Embryonic facial prominence (tissue), 1 donor: ENCODE measurements around the gene CNTN2.

Experiments used
- DNase-seq: peaks from one replicate; pipeline ENCODE4 v3.0.0-alpha.2; 2016; ENCODE audit errors: extremely low spot score

Gene CNTN2

DNA sequence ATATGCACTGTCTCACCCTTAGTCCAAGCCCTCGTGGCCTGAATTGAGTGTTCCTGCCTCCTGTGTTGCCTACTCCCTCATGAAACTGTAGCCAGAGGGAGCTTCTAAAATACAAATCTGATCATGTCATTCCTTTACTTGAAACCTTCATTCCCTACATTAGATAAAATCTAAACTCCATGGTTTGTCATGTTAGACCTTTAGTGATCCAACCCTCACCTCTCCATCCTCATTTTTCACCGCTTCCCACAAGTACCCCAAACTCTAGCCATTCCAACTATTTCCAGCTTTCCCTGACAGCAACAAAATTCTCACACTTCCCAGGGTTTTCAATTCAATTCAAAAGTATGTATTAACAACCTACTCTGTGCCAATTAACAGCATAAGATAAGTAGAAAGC is 18.3 kb upstream of the CNTN2 start:
- DNase-seq: no peak

DNA sequence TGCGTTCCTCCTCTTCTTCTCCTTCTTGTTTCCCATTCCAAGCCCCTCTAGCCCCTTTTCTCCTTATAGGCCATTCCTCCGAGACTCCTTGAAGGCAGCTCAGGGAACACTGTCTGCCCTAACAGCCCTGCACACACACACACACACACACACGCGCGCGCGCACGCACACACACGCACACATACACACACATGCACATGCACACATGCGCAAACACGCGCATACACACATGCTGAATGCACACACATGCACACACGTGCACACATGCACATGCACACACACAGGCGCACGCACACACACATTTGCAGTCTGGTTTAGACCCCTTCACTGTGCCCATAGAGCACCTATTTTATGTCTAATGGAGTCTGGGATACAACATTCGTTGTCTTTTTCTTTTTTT is 17.8 kb upstream of the CNTN2 start:
- no peak for DNase-seq

DNA sequence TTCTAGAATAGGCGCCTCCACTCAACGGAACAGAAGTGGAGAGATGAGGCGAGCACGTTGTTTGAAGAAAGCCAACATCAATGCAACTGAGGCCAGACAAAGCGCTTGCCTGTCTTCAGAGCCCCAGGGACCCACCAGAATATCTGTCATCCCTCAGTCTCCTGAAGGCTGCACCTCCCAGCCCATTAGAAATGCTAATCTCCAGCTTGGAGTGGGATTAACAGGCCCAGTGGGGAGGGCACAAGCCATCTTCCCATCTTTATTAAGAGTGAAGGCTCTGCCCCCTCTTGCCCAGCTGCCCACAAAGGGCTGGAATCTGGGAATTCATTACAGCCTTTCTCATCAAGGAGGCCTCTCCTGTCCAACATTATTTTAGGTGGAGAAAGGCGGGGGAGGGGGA is 16.8 kb upstream of the CNTN2 start:
- no peak for DNase-seq

DNA sequence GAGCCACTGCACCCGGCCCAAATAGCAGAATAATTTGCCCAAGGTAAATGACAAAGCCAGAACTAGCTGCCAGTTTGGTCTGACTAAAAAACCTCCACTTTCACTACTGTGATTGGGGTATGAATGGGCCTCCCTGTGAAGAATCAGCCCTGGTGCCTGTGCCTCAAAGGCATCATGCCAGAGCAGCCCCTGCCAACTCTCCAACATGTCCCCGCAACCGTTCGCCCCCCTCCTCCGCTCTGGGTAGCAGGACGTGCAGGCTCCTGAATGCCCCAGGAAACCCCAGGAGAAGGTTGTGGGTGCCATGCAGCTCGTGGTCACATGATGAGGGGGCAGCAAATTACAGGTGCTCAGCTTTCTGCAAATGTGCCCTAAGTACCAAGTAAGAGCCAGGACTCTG is 14.6 kb upstream of the CNTN2 start:
- DNase-seq: no peak

DNA sequence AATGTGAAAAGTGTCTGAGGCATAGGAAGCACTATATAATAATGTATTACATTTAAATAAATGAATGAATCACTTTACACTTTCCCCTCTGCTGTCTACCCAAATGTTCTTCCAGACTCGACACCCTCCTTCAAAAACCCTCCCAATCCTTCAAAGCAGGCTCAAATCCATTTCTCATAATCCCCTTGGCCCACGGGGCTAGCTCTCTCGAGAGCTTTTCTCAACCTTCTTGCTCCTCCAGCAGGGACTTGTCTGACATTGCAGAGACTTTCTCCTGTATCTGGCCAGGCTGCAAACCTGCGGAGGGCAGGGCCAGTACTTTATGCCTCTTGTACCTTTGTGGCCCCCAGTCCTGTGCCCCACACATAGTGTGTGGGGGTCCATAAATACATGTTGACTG is 14.1 kb upstream of the CNTN2 start:
- no peak for DNase-seq

DNA sequence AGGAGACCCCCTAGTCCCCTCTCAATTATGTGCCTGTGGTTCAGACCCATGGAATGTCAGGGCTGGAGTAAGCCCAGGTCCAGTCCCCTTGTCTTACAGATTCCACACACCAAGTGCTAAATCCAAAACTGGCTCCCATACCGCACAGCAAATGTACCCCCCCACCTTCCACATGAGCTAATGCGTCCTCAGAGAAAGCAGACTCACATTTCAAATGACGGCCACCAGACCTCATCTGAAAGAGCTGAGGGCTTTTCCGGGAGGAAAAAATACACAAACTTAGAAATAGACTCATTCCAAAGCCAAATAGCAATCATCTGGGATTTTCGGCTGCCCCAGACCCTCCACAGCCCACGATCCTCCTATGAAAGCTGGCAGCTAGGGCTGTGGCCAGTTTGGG is 12.8 kb upstream of the CNTN2 start:
- no peak for DNase-seq

DNA sequence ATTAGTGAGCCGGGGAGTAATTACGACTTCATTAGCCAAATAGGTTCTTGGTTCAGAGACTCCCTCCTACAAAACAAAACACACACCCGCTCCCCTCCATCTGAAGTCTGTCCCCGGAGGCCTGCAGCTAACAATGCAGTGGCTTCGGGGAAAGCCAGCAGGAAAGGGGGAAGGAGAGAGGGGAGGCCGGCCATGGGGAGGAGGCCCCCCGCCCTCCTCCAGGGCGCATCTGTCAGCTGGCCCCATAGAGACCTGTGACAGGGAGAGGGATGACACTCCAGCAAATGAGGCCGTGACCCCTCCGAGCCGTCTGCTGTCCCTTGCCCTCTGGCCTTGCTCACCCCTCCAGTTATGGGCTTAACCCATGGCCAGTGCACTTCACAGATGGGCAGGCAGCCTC is 12.1 kb upstream of the CNTN2 start:
- no peak for DNase-seq

DNA sequence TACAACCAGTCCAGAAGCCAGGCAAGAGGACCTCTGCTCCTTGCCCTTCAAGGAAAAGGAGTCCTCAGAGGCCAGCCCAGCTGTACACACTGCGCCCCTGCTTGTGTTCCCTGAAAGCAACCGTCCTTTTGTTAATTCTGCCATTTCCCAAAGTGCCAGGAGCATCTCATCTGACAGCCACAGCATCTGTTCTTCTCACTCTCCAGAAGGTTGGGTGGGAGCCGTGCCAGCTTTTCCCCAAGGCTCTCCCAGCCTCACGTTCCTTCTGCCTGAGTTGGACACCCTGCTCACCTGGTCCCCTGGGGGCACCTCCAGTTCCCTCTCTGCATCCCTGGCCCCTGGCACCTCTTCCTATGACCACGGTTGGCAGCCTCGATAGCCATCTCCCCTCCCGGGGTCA is 10.5 kb upstream of the CNTN2 start:
- DNase-seq: no peak

DNA sequence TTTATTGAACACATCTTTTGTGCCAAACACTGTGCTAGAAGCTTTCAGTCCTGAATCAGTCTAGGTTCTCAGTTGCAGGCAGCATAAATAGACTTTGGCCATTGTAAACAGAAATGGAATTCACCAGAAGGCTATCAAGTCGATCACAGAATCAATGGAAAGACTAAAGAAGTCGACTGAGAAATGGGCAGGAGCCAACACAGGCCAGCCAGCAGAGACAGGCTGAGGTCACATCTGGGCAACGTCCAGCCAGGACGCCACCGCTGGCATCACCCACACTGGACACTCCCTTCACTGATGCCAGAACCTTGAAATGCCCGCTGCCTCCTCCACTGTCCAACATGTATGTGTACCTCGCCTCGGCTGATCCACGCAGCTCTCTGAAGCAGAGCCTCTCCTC is 5.5 kb upstream of the CNTN2 start:
- DNase-seq: no peak

DNA sequence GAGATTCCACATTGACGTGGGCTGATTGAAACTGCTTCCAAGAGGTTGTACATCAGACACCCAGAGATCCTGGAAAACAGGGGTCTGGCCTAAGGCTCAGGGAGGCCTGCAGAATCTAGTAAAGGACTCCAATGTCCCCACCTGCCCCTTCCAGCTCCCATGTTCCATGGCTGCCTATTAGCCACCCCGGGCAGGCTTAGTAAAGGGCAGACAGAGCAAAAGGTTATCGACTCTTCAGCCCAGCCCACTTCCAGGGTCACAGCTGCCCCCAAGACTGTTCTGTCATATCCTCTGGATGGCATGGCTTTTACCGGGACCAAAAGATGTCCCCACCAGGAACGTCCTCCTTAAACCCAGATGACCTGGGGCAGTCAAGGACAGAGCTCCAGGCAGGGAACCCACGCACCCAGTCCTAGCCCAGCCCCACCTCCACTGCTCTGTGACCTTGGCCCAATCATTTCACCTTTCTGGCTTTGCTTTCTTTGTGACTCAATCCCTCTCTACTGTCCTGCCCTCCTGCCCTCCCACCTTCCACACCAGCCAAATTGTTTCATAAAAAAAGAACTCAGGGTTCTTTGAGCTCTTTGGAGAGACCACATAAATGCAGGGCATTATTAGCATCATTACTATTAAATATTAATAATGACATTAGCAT is 4.8 kb upstream of the CNTN2 start:
- no peak for DNase-seq

DNA sequence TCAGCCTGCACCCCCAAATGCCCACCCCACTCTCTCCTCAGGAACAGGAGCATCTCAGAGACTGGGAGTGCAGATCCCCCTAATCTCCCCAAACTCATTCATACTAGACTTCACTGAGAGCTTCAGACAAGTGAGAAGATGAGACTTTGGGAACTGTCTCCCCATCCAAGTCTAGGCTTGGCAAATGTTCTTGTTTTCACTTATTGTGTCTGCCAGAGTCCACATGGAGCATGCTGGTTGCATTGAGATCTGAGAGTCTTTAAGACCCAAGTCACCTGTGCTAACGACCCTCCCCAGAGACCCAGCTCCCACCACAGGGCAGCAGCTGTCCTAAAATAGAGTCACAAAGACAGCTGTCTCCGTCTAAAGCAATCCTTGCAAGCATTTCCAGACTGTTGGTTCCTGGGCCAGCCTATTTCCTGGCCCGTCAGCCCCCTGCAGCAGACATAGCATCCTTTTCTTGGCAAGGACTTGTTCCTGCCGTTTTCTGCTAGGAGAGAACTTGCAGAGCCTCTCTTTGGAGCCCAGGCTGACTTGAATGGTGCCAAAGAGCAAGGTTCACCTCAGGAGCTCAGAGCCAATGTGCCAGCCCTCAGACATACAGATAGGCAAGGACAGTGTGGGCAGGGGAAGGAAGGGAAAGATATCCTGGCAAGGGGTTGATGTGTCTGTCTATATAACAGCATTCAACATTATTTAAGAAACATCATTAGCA is 1.9 kb upstream of the CNTN2 start:
- no peak for DNase-seq

DNA sequence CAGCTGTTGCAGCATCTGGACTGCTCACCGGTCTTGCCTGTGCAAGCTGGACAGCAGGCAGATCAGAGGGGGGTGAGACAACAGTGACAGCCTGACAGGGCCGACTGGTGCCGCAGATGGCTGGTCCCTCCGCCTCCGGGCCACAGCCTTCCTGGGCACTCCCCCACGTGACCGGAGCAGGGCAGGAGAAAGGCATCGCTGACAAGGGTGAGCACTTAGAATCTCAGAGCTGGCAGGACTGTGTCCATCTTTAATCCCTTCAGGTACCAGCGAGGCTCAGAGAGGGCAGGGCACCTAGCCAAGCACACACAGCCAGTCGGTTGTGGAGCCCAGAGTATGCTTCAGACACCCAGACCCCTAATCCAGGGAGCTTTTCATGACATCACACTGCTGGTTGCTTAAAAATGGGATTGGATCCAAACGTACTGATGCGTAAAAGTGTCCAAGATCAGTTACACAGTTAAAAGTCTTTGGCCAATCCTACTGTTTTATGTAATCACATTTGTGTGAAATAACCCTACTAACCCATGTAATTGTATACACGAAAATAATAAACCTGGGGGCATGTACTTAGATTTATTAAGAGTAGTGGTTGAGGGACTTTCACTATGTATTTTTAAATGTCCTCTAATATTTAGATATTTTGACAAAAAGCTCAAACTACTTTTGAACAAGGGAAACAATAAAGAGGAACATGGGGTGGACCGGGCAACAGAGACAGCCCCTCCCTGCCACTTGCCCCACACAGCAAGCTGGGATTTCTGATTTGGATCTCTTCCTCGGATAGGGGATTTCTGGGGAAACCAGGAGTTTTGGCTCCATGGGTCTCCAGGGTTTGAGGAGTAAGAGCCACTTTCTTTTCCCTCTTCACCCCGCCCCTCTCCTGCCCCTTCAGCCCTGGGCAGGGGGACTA is 758 bp upstream of the CNTN2 start:
- no peak for DNase-seq

DNA sequence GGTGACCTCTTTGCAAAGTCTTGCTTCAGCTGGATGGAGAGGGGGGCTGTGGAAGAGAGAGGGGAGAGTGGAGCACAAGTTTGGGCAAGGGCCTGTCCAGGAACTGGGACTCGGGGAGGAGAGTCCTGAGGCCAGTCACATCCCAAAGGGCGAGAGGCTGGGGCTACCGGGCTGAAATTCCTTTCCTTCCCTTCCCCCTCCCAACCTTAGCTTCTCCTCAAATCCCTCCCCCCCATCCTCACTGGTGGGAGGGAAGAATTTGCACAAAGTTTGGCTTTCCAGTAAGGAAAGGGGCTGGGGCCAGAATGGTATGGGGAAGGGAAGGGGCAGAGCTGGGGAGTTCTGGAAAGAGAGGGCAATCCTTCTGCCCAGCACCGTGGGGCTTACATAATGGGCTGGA is 854 bp downstream of the CNTN2 start:
- no peak for DNase-seq

DNA sequence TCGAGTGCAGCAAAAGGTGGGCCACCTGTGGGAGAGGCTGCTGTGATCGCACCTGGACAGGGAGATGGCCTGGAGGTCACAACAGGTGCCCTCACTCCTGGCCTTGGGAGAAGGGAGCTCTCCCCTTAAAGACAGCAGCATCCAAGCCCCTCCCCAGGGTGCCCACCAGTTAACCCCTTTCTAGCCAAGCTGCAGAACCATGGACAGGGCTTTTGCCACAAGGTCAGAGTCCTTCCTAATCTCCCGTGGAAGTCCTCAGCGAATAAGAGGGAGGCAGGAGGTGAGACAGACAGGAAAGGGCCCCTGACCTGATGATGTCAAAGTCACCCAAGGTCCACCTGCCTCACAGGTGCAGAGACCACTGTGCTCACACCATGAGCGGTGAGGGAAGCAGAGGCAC is 1.7 kb downstream of the CNTN2 start:
- no peak for DNase-seq

DNA sequence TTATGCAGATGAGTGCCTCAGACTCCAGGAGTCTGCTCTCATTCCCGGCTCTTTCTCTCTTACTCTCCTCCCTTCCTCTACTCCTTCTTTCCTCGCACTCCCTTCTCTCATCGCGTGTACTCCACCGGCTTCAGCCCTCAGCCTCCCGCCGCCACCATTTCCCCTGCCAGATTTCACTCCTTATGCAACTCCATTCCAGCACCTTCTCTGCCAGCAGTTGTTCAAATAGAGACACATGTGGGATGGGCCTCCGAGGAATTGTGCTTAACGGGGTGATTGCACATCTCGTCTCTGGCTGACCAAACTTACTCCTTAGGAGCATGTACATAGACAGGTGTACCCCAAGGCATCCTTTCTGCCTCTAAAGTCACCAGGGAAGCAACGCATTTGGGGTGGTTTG is 2.1 kb downstream of the CNTN2 start:
- no peak for DNase-seq

DNA sequence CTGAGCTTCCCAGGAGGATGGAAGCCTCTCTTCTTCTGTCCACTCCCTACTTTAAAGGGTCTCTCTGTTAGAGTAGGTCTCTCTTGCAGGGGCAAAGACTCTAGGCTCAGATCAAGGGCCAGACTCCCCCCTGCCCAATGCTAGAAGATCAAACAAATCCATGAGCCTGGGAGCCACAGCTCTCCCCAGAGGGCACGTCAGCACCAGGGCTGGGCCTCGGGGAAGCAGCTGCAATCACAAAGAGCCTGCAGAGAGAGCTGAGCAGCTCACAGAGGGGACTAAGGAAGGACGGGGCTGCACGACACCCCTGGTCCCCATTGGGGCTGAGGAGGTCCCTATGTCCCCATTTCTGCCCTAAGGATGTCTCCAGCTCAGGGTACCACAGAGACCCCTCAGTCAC is 3.9 kb downstream of the CNTN2 start:
- no peak for DNase-seq

DNA sequence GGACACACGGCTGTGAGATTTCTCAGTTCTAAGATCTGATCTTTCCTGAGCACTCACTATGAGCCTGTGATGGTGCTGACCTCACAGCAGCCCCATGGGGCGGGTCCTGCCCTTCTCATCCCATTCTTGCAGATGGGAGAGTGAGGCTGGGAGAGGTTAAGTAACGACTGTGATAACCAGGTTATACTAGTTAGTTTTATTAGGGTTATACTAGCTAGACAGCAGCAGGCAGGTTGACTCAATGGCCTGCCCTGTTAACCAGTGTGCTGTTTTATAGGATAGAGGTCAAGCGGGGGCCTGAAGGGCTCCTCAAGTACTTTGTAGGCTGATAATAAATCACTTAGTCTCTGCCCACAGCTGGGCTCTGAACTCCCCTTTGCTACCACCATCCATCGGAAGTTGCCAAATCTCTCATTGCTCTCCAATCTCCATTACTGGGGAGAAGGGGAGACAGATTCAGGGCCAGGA is 4.8 kb downstream of the CNTN2 start:
- no peak for DNase-seq

DNA sequence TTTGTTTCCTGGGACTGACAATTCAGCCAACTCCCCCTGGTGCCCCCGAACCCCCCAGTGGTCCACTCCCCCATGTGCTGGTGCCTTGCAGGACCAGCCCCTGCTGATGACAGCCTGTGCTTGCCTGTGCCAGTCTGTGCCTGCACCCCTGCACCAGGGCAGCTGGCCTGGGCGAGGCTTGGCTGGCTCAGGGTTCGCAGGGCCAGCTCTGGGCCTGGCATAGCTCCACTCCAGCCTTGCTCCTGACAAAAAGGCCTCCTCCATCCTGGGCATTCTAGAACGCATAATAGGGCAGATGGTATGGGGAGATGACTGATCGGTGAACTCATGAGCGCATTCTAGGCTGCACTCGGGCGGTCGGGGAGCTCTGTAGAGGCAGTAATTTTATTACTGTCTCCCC is 5.4 kb downstream of the CNTN2 start:
- DNase-seq: no peak

DNA sequence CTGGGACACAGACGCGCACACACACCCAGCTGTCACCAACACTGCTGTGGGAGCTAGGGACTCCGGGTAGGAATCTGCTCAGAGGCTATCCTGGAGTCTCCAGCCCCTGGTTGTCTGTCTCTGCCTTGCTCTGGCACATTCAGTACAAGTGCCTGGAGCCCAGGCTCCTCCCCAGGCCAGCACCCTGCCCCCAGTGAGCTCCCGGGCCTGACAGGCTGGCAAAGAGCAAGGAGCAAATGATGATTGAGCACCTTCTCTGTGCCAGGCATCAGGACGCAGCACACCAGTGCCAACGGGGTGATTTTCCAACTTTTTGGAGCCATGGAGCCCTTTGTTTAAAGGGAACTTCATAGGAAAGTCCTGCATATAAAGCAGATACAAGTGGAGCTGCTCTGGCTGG is 6.5 kb downstream of the CNTN2 start:
- DNase-seq: no peak

DNA sequence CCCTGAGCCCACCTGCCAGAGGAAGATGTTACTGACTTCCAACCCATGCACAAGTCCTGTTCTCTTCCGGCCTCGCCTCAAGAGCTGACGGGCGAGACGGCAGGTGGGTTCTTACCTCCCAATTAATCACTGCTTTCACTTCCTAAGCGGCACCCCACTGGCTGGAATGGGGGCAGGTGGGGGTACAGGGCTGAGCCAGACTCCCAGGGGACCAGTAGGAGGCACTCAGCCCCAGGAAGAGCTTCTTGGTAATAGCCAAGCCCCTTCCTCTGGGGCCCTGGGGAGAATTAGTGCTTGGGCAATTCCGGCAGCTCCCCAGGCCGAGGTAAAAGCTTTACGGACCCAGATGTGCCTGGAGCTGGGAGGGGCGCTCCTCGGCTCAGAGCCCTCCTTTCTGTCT is 9.7 kb downstream of the CNTN2 start:
- DNase-seq: no peak

DNA sequence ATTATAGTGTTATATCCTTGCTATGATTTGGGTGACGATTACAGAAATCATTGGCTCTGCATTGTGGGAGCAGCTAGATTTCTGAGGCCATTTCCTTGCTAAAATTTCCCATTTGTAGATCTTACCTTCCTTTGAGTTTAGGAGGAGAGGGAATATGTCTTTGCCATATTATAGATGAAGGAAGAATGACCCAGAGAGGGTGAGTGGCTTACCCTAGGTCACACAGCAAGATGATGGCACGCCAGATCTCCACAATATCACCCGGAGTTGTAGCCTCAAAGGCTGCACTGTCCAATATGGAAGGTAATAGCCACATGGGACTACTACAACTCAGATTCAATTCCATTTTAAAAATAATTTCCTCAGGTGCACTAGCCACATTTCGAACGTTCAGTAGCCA is 10.3 kb downstream of the CNTN2 start:
- DNase-seq: no peak

DNA sequence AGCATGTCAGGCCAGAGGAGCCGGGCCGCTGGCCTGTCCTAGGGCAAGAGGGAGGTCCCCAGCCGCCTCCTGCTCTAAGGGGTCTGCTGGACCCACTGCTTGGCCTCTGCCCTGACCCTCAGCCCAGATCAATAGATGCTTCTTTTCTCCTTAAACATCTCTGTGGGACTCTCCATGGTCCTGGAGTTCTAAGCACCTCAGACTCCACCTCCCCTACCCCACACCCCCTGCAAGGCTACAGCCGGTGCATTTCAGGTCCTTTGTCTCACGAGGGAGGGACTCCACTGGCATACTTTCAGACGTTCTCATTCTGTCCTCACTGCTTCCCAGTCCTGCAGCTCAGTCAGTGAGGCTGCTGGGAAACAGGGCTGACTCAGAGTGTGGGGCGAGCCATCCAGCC is 11.0 kb downstream of the CNTN2 start:
- DNase-seq: no peak

DNA sequence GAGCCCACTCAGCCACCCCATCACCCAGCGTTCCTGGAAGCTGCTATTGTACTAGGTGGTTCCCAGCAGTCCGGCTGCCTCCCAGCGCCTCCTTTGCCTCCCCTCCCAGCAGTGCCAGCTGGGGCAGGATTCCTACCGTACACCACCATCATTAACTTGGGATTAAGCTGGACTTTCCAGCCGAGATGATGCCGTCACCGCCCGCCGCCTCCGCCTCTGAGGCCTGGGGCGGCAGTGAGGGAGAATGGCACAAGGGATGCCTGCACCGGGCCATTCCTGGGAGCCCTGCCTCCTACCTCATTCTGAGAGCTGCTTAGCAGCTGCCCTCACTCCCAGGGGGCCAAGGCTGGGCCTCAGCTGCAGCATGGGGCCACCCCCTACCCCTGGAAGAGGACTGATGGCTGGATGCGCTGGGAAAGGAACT is 13.2 kb downstream of the CNTN2 start:
- no peak for DNase-seq
